Heart left ventricle (tissue), 16 donors: ENCODE measurements around the gene CABP4. TPM values are rescaled to one million over a fixed set of nuclear protein-coding genes. Genes with fewer than 3 reads are reported as not detected.
"Not testable (repeated sequence)": the region's sequence is repeated elsewhere in the genome, so short reads cannot be mapped to it uniquely, and the experiment has no call there.

ENCODE experiments used
- ATAC-seq, 4 donors: fragments of 200-7000 bp; cut with Tn5 transposase; one replicate each; pipeline ENCODE4 v1.9.1; 2020 to 2022; ENCODE audit warnings: moderate library complexity in 4 of 4, mild to moderate bottlenecking in 3 of 4, moderate number of reproducible peaks in 1 of 4
- DNase-seq, 5 donors: peaks; one replicate each; pipeline ENCODE4 v3.0.0-alpha.2; 2020
- H3K27ac ChIP-seq, 12 donors: fragments of 200-600 bp; sonication (generic) in 4 of 12; one replicate each; pipeline versions ENCODE4 v1.5.0 to v1.8.0; 2016 to 2022; ENCODE audit warnings: mild to moderate bottlenecking in 2 of 12
- H3K27me3 ChIP-seq, 9 donors: fragments of 200-600 bp; sonication (generic) in 2 of 9; one replicate each; pipeline versions ENCODE4 v1.5.1 to v1.8.0; 2016 to 2022; ENCODE audit warnings: mild to moderate bottlenecking in 3 of 9
- H3K36me3 ChIP-seq, 9 donors: fragments of 200-600 bp; sonication (generic) in 2 of 9; one replicate each; pipeline versions ENCODE4 v1.5.0 to v1.8.0; 2018 to 2022; ENCODE audit warnings: mild to moderate bottlenecking in 2 of 9
- H3K4me1 ChIP-seq, 12 donors: fragments of 200-600 bp; sonication (generic) in 4 of 12; one replicate each; pipeline versions ENCODE4 v1.5.0 to v1.8.0; 2016 to 2022; ENCODE audit warnings: mild to moderate bottlenecking in 3 of 12
- H3K4me3 ChIP-seq, 12 donors: fragments of 200-600 bp; sonication (generic) in 4 of 12; one replicate each; pipeline versions ENCODE4 v1.5.0 to v1.8.0; 2017 to 2022; ENCODE audit warnings: mild to moderate bottlenecking in 9 of 12, moderate library complexity in 4 of 12
- H3K9me3 ChIP-seq, 12 donors: fragments of 200-600 bp; sonication (generic) in 4 of 12; one replicate each; pipeline versions ENCODE4 v1.5.0 to v1.8.0; 2016 to 2022; ENCODE audit warnings: mild to moderate bottlenecking in 1 of 12
- POLR2A ChIP-seq, 2 donors: fragments of 450-650 bp; IDR thresholded peaks; one replicate each; pipeline ENCODE4 v1.6.1; 2017; ENCODE audit warnings: antibody characterized with exemption in 2 of 2, mild to moderate bottlenecking in 2 of 2, moderate library complexity in 2 of 2
- WGBS, 4 donors: extraction: QIAGEN DNeasy Blood & Tissue Kit in 2 of 4; methylation state at CpG; one replicate each; pipeline versions ENCODE4 v1.1.5 to v1.1.7; 2013 to 2018; 5-methylcytosine and 5-hydroxymethylcytosine counted together
- intact Hi-C, 10 donors: fragments of 100-400 bp; cut with DNase I; formaldehyde crosslinking; loops; one replicate each; pipeline versions ENCODE4 v1.11.1 to v1.14.2; 2022
- polyA plus RNA-seq, 2 donors: library from polyadenylated mRNA; stranded (reverse); fragments of 200-250 nt; gene quantifications; one replicate each; pipeline ENCODE4 v1.2.3, GENCODE V29; 2013
- total RNA-seq, 9 donors: library from RNA; depleted of rRNA in 2 of 9; stranded (reverse); fragments of >200 nt in 2 of 9; fragmentation: NEBNext Ultra II Directional in 3 of 9; extraction: Animal tissue kit (Norgen Biotek cat#: 25700) in 3 of 9; gene quantifications; one replicate each; pipeline versions ENCODE4 v1.1.0 to v1.2.4, GENCODE V29; 2016 to 2023
- TF ChIP-seq, protein P1 (sequence below), 12 donors: fragments of 200-600 bp; sonication (generic) in 4 of 12; IDR thresholded peaks; one replicate each; pipeline versions ENCODE4 v1.5.0 to v1.8.0; 2018 to 2022; ENCODE audit warnings: antibody characterized with exemption in 12 of 12, mild to moderate bottlenecking in 5 of 12
- donor health status: ischemic (EF 13 %, LVEDD 7.1; RV severe dilation, severe dysfunction).
- donor health status: healthy with polysubstance abuse.
- donor health status: DM: no; HTN: yes; CAD: no.
- donor health status: DM: no; HTN: no; CAD: no.
- donor health status: ischemic (EF 25% LVEDD 6.9; RV normal size, moderate dysfunction).
- donor health status: ischemic (EF 25% LVEDD 5.7; RV mildly dilated, moderate dysfunction).
- donor health status: healthy.
- donor health status: DM: yes; HTN: yes; CAD: no.
- donor health status: ischemic (EF 35%, LVEDD 5.7; RV mildly dilated, moderate dysfunction).
- donor health status: nonischemic (EF 11% LVEDD 7.7; RV severe dilation, severe dysfunction).
- donor health status: DM: yes; HTN: yes; CAD: no.
- donor health status: PGD.
- donor health status: ischemic (EF 29% LVEDD 5.4; RV normal size, mild dysfunction).
- donor health status: nonischemic (EF 23%, LVEDD 6.1; RV moderate dilation, normal function).

The CABP4 gene
- total and polyA plus RNA-seq, 11 donors = 0.25 to 4.2 (median 0.51) TPM; not detected in 1

DNA sequence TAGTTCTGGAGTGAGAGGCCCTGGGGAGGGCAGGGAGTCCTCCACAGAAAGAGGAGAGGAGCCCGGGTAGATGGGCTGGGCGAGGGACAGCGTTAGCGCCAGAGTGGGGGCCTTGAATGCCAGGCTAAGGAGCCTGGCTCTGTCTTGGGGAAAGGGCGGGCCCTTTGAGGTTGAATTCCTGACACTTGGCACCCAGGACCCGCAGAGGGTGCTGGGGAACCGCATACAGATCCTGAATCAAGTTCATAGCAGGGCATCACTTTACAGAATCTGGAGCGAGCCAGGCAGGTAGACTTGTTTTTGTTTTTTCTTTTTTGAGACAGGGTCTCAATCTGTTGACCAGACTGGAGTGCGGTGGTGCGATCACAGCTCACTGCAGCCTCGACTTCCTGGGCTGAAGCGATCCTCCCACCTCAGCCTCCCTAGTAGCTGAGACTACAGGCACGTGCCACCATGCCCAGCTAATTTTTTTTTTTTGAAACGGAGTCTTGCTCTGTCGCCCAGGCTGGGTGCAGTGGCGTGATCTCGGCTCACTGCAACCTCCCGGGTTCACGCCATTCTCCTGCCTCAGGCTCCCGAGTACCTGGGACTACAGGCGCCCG, 33.6 kb upstream of the CABP4 start:
- peaks cover 3 to 49% (median 32%) of the 10 kb centered on the region in 12 donors for H3K4me1 ChIP-seq
- intact Hi-C loops = loop anchor here in 3 of 10 donors (2.0 to 5.0 kb wide), 3 partner anchors 19 to 87 kb away; partner anchors contain the start of gene CDK2AP2 (in 1 of the 3)
- no peaks in the 10 kb centered on the region for H3K27me3 ChIP-seq
- no peaks in the 10 kb centered on the region for H3K36me3 ChIP-seq
- WGBS, 4 donors = 75 to 78% (median 77%) methylated on average over 22 of the region's 22 CpGs
- DNase-seq = no peak
- H3K4me3 ChIP-seq = peak overlapping the region in 9 of 12 donors; percentile 43 to 89 (median 67)
- ATAC-seq = no peak
- peak overlapping the region in 9 of 12 donors; percentile 46 to 96 (median 92) for H3K27ac ChIP-seq
- TF ChIP-seq, protein P1, sequence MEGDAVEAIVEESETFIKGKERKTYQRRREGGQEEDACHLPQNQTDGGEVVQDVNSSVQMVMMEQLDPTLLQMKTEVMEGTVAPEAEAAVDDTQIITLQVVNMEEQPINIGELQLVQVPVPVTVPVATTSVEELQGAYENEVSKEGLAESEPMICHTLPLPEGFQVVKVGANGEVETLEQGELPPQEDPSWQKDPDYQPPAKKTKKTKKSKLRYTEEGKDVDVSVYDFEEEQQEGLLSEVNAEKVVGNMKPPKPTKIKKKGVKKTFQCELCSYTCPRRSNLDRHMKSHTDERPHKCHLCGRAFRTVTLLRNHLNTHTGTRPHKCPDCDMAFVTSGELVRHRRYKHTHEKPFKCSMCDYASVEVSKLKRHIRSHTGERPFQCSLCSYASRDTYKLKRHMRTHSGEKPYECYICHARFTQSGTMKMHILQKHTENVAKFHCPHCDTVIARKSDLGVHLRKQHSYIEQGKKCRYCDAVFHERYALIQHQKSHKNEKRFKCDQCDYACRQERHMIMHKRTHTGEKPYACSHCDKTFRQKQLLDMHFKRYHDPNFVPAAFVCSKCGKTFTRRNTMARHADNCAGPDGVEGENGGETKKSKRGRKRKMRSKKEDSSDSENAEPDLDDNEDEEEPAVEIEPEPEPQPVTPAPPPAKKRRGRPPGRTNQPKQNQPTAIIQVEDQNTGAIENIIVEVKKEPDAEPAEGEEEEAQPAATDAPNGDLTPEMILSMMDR (IDR thresholded peaks at IDR 0.05) = no peak
- TF ChIP-seq POLR2A (IDR thresholded peaks at IDR 0.05) = no peak
- H3K9me3 ChIP-seq = no peaks in the 10 kb centered on the region

DNA sequence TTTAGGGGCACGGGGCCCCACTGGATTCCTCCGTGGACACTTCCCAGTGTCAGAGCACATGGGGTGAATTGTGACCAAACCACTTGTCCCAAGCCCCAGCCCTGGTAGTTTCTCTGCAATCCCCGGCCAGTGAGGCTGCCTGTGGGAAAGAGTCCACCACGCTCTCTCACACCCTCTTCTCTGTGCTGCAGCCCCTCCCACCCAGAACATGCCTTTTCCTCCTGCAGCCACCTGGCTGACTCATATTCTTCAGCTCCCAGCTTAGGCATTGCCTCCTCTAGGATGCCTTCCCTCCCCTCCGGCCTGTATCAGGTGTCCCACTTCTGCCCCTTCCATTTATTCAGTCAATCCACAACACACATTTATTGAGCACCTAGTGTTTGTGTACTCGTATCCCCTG, 32.3 kb upstream of the CABP4 start:
- WGBS, 4 donors = 71 to 78% (median 75%) methylated on average over 6 of the region's 6 CpGs
- Histone ChIP-seq H3K27ac (no peak overlapping the region), H3K36me3 (no peaks in the 10 kb centered on the region), H3K4me1 (peaks cover 0 to 43% (median 25%) of the 10 kb centered on the region in 12 donors), H3K4me3 (no peak overlapping the region), H3K9me3 (no peaks in the 10 kb centered on the region), H3K27me3 (no peaks in the 10 kb centered on the region)
- no peak for TF ChIP-seq POLR2A (IDR thresholded peaks at IDR 0.05)
- TF ChIP-seq, protein P1 (IDR thresholded peaks at IDR 0.05) = no peak
- no peak for DNase-seq
- ATAC-seq = no peak
- intact Hi-C loops = loop anchor here in 1 of 10 donors (5.0 kb wide), 1 partner anchor 79 kb away; no protein-coding TSS in a partner anchor

DNA sequence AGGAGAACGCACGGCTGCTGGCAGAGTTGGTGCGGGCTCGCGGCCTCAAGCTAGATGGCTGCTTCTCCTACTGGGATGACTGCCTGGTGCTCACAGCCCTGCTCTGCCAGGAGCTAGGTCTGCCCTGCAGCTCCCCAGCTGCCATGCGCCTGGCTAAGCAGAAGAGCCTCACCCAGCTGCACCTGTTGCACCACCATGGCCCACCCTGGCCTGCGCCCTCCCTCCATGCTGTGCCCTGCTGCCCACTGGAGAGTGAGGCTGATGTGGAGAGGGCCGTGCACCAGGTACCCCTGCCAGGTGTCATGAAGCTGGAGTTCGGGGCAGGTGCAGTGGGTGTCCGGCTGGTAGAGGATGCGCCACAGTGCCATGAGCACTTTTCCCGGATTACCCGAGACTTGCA, 31.7 kb upstream of the CABP4 start:
- Histone ChIP-seq H3K36me3 (no peaks in the 10 kb centered on the region), H3K27ac (no peak overlapping the region), H3K9me3 (no peaks in the 10 kb centered on the region), H3K4me3 (no peak overlapping the region), H3K27me3 (no peaks in the 10 kb centered on the region), H3K4me1 (peaks cover 0 to 37% (median 21%) of the 10 kb centered on the region in 12 donors)
- ATAC-seq (no peak), DNase-seq (no peak)
- intact Hi-C loops = loop anchor here in 1 of 10 donors (5.0 kb wide), 1 partner anchor 79 kb away; no protein-coding TSS in a partner anchor
- TF ChIP-seq, protein P1 (IDR thresholded peaks at IDR 0.05) = no peak
- no peak for TF ChIP-seq POLR2A (IDR thresholded peaks at IDR 0.05)
- WGBS, 4 donors = 82 to 96% (median 94%) methylated on average over 7 to 13 of the region's 13 CpGs

GRCh38 chr11:67423891-67424613, 31.1 kb upstream of the CABP4 start:
- intact Hi-C loops = loop anchor here in 1 of 10 donors (5.0 kb wide), 1 partner anchor 78 kb away; no protein-coding TSS in a partner anchor

DNA sequence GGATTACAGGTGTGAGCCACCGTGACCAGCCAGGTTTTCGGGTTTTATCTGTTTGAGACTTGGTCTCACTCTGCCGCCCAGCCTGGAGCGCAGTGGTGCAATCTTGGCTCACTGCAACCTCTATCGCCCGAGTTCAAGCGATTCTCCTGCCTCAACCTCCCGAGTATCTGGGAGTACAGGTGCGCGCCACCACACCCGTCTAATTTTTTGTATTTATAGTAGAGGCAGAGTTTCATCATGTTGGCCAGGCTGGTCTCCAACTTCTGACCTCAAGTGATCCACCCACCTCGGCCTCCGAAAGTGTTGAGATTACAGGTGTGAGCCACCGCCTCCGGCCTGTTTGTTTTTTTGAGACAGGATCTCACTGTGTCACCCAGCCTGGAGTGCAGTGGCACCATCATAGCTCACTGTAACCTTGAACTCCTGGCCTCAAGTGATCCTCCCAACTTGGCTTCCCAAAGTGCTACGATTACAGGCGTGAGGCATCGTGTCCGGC, 27.7 kb upstream of the CABP4 start:
- peak overlapping the region in 11 of 12 donors; percentile 2 to 96 (median 89) for H3K27ac ChIP-seq
- intact Hi-C loops = loop anchor here in 2 of 10 donors (5.0 kb wide), 1 partner anchor 80 kb away; the partner anchor contains the start of genes CDK2AP2 (in 2 of the 2) and PITPNM1 (in 2 of the 2)
- peaks cover 0 to 31% (median 23%) of the 10 kb centered on the region in 9 donors for H3K36me3 ChIP-seq
- not testable (repeated sequence) for H3K27me3 ChIP-seq, H3K9me3 ChIP-seq, DNase-seq, ATAC-seq
- peaks cover 7 to 23% (median 14%) of the 10 kb centered on the region in 12 donors for H3K4me1 ChIP-seq
- H3K4me3 ChIP-seq = peak overlapping the region; percentile 58 to 94 (median 80)
- 75 to 81% (median 79%) methylated on average over 19 of the region's 19 CpGs for WGBS, 4 donors

More at GRCh38 chr11:67423891-67424613, 31.1 kb upstream of the CABP4 start:
- H3K36me3 ChIP-seq = no peaks in the 10 kb centered on the region
- ATAC-seq (no peak), DNase-seq (no peak)
- TF ChIP-seq POLR2A (IDR thresholded peaks at IDR 0.05) = no peak
- TF ChIP-seq, protein P1 (IDR thresholded peaks at IDR 0.05) = no peak
- no peak overlapping the region for H3K4me3 ChIP-seq
- H3K4me1 ChIP-seq = peaks cover 2 to 35% (median 22%) of the 10 kb centered on the region in 12 donors
- no peak overlapping the region for H3K27ac ChIP-seq
- 86 to 91% (median 87%) methylated on average over 16 to 34 of the region's 34 CpGs for WGBS, 4 donors
- H3K27me3 ChIP-seq = no peaks in the 10 kb centered on the region
- H3K9me3 ChIP-seq = no peaks in the 10 kb centered on the region
